ENCODE results near the gene PLEKHA7.

The PLEKHA7 gene

DNA sequence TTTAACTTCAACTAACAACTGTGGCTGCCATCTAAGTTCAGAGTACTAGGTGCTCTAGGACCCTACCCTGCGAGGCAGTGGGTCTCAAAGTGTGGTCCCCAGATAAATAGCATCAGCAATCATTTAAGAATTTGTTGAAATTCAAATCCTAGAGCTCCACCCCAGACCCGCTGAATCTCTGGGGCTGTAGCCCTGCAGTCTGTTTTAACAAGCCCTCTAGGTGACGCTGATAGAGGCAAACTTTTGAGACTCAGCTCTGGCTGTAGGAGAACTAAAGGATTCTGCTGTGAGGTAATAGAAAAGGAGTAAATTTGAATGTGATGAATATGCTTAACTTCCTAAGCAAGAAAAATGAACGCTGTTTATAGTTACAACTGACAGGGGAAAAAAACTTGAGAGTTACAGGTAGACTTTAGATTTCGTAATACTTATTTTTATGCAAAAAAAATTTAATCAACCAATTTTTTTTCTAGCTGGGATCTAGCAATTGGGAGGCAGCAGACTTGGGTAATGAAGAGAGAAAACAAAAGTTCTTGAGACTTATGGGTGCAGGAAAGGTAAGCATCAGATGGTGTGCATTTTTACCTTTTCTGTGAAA, 270.0 kb downstream of the PLEKHA7 start:
- no peak for TF ChIP-seq SNAI2 (CRISPR knock-in tag; IDR thresholded peaks at IDR 0.05)
- no peak for TF ChIP-seq OSR1 (CRISPR knock-in tag; IDR thresholded peaks at IDR 0.05)
- no peak for TF ChIP-seq ZNF565 (CRISPR knock-in tag; conservative IDR thresholded peaks at IDR 0.05; ENCODE audit: low read depth)
- TF ChIP-seq, protein P1, sequence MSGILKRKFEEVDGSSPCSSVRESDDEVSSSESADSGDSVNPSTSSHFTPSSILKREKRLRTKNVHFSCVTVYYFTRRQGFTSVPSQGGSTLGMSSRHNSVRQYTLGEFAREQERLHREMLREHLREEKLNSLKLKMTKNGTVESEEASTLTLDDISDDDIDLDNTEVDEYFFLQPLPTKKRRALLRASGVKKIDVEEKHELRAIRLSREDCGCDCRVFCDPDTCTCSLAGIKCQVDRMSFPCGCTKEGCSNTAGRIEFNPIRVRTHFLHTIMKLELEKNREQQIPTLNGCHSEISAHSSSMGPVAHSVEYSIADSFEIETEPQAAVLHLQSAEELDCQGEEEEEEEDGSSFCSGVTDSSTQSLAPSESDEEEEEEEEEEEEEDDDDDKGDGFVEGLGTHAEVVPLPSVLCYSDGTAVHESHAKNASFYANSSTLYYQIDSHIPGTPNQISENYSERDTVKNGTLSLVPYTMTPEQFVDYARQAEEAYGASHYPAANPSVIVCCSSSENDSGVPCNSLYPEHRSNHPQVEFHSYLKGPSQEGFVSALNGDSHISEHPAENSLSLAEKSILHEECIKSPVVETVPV (CRISPR knock-in tag; IDR thresholded peaks at IDR 0.05), result no peak
- TF ChIP-seq, protein P2, sequence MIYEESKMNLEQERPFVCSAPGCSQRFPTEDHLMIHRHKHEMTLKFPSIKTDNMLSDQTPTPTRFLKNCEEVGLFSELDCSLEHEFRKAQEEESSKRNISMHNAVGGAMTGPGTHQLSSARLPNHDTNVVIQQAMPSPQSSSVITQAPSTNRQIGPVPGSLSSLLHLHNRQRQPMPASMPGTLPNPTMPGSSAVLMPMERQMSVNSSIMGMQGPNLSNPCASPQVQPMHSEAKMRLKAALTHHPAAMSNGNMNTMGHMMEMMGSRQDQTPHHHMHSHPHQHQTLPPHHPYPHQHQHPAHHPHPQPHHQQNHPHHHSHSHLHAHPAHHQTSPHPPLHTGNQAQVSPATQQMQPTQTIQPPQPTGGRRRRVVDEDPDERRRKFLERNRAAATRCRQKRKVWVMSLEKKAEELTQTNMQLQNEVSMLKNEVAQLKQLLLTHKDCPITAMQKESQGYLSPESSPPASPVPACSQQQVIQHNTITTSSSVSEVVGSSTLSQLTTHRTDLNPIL (CRISPR knock-in tag; IDR thresholded peaks at IDR 0.05; ENCODE audit: low read depth), result no peak
- no peak for TF ChIP-seq CSDC2 (CRISPR knock-in tag; IDR thresholded peaks at IDR 0.05)
- TF ChIP-seq ZFP3 (CRISPR knock-in tag; IDR thresholded peaks at IDR 0.05), result no peak
- TF ChIP-seq PPARA (CRISPR knock-in tag; IDR thresholded peaks at IDR 0.05; ENCODE audit: borderline replicate concordance), result no peak
- TF ChIP-seq ZNF70 (CRISPR knock-in tag; IDR thresholded peaks at IDR 0.05), result no peak
- TF ChIP-seq, protein P3, sequence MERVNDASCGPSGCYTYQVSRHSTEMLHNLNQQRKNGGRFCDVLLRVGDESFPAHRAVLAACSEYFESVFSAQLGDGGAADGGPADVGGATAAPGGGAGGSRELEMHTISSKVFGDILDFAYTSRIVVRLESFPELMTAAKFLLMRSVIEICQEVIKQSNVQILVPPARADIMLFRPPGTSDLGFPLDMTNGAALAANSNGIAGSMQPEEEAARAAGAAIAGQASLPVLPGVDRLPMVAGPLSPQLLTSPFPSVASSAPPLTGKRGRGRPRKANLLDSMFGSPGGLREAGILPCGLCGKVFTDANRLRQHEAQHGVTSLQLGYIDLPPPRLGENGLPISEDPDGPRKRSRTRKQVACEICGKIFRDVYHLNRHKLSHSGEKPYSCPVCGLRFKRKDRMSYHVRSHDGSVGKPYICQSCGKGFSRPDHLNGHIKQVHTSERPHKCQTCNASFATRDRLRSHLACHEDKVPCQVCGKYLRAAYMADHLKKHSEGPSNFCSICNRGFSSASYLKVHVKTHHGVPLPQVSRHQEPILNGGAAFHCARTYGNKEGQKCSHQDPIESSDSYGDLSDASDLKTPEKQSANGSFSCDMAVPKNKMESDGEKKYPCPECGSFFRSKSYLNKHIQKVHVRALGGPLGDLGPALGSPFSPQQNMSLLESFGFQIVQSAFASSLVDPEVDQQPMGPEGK (CRISPR knock-in tag; IDR thresholded peaks at IDR 0.05; ENCODE audit: borderline replicate concordance), result no peak
- TF ChIP-seq ZC3H10 (CRISPR knock-in tag; IDR thresholded peaks at IDR 0.05), result no peak
- no peak for ATAC-seq

DNA sequence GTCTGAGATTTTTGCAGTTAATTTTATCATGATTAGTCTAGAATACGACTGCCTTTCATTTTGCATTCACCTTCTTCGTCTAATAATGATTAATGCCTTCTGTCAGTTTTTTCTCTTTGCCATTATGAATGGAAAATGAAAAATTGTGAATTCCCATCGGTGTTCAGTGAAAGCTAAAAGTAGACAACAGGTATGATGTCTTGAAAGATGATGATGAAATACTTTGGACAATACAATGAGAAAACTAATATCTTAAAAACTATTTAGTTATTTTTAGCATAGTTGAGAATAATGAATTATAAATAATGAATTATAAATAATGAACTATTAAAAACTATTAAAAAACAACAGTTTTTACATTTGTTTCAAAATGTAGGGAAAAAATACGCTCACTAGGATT, 270.7 kb downstream of the PLEKHA7 start:
- TF ChIP-seq ISL1 (CRISPR knock-in tag; IDR thresholded peaks at IDR 0.05) (no peak), ZFP3 (CRISPR knock-in tag; IDR thresholded peaks at IDR 0.05) (no peak), OSR1 (CRISPR knock-in tag; IDR thresholded peaks at IDR 0.05) (no peak), CSDC2 (CRISPR knock-in tag; IDR thresholded peaks at IDR 0.05) (no peak), SNAI2 (CRISPR knock-in tag; IDR thresholded peaks at IDR 0.05) (no peak)
- TF ChIP-seq, protein P4, sequence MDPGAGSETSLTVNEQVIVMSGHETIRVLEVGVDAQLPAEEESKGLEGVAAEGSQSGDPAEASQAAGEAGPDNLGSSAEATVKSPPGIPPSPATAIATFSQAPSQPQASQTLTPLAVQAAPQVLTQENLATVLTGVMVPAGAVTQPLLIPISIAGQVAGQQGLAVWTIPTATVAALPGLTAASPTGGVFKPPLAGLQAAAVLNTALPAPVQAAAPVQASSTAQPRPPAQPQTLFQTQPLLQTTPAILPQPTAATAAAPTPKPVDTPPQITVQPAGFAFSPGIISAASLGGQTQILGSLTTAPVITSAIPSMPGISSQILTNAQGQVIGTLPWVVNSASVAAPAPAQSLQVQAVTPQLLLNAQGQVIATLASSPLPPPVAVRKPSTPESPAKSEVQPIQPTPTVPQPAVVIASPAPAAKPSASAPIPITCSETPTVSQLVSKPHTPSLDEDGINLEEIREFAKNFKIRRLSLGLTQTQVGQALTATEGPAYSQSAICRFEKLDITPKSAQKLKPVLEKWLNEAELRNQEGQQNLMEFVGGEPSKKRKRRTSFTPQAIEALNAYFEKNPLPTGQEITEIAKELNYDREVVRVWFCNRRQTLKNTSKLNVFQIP (CRISPR knock-in tag; IDR thresholded peaks at IDR 0.05; ENCODE audit: borderline replicate concordance, low read depth), result no peak
- TF ChIP-seq, protein P1 (CRISPR knock-in tag; IDR thresholded peaks at IDR 0.05), result no peak

DNA sequence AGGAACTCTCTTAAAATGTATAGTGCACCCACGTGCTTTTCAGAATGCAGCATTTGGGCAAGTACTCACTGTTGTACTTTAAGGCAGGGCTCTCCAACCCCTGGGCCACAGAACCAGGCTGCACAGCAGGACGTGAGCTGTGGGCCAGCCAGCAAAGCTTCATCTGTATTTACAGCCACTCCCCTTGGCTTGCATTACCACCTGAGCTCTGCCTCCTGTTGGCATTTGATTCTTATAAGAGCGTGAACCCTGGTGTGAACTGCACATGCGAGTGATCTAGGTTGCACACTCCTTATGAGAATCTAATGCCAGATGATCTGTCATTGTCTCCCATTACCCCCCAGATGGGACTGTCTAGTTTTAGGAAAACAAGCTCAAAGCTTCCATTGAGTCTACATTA, 272.7 kb downstream of the PLEKHA7 start:
- TF ChIP-seq ARNTL (CRISPR knock-in tag; IDR thresholded peaks at IDR 0.05; ENCODE audit: borderline replicate concordance, low read depth) (no peak), ZNF8 (CRISPR knock-in tag; IDR thresholded peaks at IDR 0.05) (no peak), ZNF565 (CRISPR knock-in tag; conservative IDR thresholded peaks at IDR 0.05; ENCODE audit: low read depth) (no peak), OSR1 (CRISPR knock-in tag; IDR thresholded peaks at IDR 0.05) (no peak), ZC3H10 (CRISPR knock-in tag; IDR thresholded peaks at IDR 0.05) (no peak), BACH2 (CRISPR knock-in tag; IDR thresholded peaks at IDR 0.05; ENCODE audit: borderline replicate concordance) (no peak), TOX (CRISPR knock-in tag; IDR thresholded peaks at IDR 0.05; ENCODE audit: borderline replicate concordance) (no peak), TCF4 (CRISPR knock-in tag; IDR thresholded peaks at IDR 0.05; ENCODE audit: borderline replicate concordance) (no peak), SNAI2 (CRISPR knock-in tag; IDR thresholded peaks at IDR 0.05) (no peak), ZFP3 (CRISPR knock-in tag; IDR thresholded peaks at IDR 0.05) (no peak), ZNF70 (CRISPR knock-in tag; IDR thresholded peaks at IDR 0.05) (no peak), ISL1 (CRISPR knock-in tag; IDR thresholded peaks at IDR 0.05) (no peak)
- TF ChIP-seq, protein P3 (CRISPR knock-in tag; IDR thresholded peaks at IDR 0.05; ENCODE audit: borderline replicate concordance), result no peak
- TF ChIP-seq, protein P2 (CRISPR knock-in tag; IDR thresholded peaks at IDR 0.05; ENCODE audit: low read depth), result no peak
- TF ChIP-seq, protein P4 (CRISPR knock-in tag; IDR thresholded peaks at IDR 0.05; ENCODE audit: borderline replicate concordance, low read depth), result no peak
- TF ChIP-seq, protein P1 (CRISPR knock-in tag; IDR thresholded peaks at IDR 0.05), result no peak
- ATAC-seq, result no peak

More for the DNA sequence above, 270.7 kb downstream of the PLEKHA7 start:
- ATAC-seq, result no peak

All from SK-N-SH treated with all-trans-retinoic acid at 6 μM for 48 hours (cell line).